Spleen (tissue), 11 donors: ENCODE measurements around the gene GID8. TPM values are rescaled to one million over a fixed set of nuclear protein-coding genes. Genes with fewer than 3 reads are reported as not detected.

Source experiments
- DNase-seq: peaks from one replicate; pipeline ENCODE4 v3.0.0-alpha.2; 2020
- H3K27ac ChIP-seq, 8 donors: fragments of 200-600 bp; sonication (generic) in 7 of 8; 1 replicate in 4 of 8; 2 replicates in 4 of 8; pipeline versions ENCODE4 v1.5.0 to v1.8.0; 2016 to 2021; ENCODE audit warnings: inconsistent platforms in 4 of 8, mild to moderate bottlenecking in 4 of 8, moderate library complexity in 1 of 8
- H3K27me3 ChIP-seq, 7 donors: fragments of 200-600 bp; sonication (generic) in 6 of 7; replicated peaks in 1 of 7; 1 replicate in 4 of 7; 2 replicates in 3 of 7; pipeline versions ENCODE4 v1.5.0 to v1.8.0; 2016 to 2021; ENCODE audit warnings: inconsistent platforms in 3 of 7, mild to moderate bottlenecking in 1 of 7
- H3K36me3 ChIP-seq, 6 donors: fragments of 200-600 bp; sonication (generic) in 5 of 6; 1 replicate in 4 of 6; 2 replicates in 2 of 6; pipeline versions ENCODE4 v1.5.0 to v1.8.0; 2016 to 2021; ENCODE audit warnings: inconsistent platforms in 2 of 6
- H3K4me1 ChIP-seq, 6 donors: fragments of 200-600 bp; sonication (generic) in 5 of 6; 1 replicate in 3 of 6; 2 replicates in 3 of 6; pipeline versions ENCODE4 v1.5.0 to v1.8.0; 2016 to 2021; ENCODE audit warnings: inconsistent platforms in 3 of 6
- H3K4me3 ChIP-seq, 8 donors: fragments of 200-600 bp; sonication (generic) in 7 of 8; 1 replicate in 4 of 8; 2 replicates in 4 of 8; pipeline versions ENCODE4 v1.5.0 to v1.8.0; 2016 to 2021; ENCODE audit warnings: inconsistent platforms in 4 of 8, mild to moderate bottlenecking in 4 of 8, moderate library complexity in 2 of 8
- H3K9me3 ChIP-seq, 8 donors: fragments of 200-600 bp; sonication (generic) in 7 of 8; 1 replicate in 4 of 8; 2 replicates in 4 of 8; pipeline versions ENCODE4 v1.5.0 to v1.8.0; 2016 to 2021; ENCODE audit warnings: inconsistent platforms in 4 of 8
- POLR2A ChIP-seq, 3 donors: fragments of 450-650 bp; IDR thresholded peaks; one replicate each; pipeline ENCODE4 v1.5.1; 2017; ENCODE audit warnings: antibody characterized with exemption in 3 of 3, mild to moderate bottlenecking in 1 of 3
- POLR2AphosphoS5 ChIP-seq, 3 donors: sonication (generic); formaldehyde crosslinking; IDR thresholded peaks; one replicate each; pipeline ENCODE4 v1.5.1; 2017; ENCODE audit warnings: antibody characterized with exemption in 3 of 3
- WGBS, 5 donors: extraction: QIAGEN DNeasy Blood & Tissue Kit in 3 of 5; methylation state at CpG; one replicate each; pipeline versions ENCODE4 v1.1.5 to v1.1.7; 2013 to 2018; 5-methylcytosine and 5-hydroxymethylcytosine counted together
- intact Hi-C: fragments of 100-400 bp; cut with DNase I; formaldehyde crosslinking; loops from one replicate; pipeline ENCODE4 v1.15.0; 2023; ENCODE audit warnings: low total_unique reads
- polyA plus RNA-seq, 3 donors: library from polyadenylated mRNA; stranded (reverse); fragments of 200-250 nt; gene quantifications; one replicate each; pipeline ENCODE4 v1.2.1, GENCODE V29; 2013
- total RNA-seq, 7 donors: library from RNA; depleted of rRNA in 3 of 7; stranded (reverse); fragments of >200 nt in 3 of 7; fragmentation: NEBNext Ultra II Directional in 4 of 7; extraction: Animal tissue kit (Norgen Biotek cat#: 25700) in 4 of 7; gene quantifications; one replicate each; pipeline versions ENCODE4 v1.1.0 to v1.2.1, GENCODE V29; 2016 to 2021
- TF ChIP-seq, protein P1 (sequence below), 11 experiments: fragments of 200-600 bp in 7 of 11; fragments of 450-650 bp in 4 of 11; sonication (generic) in 4 of 11; IDR thresholded peaks in 8 of 11; conservative IDR thresholded peaks in 3 of 11; 1 replicate in 7 of 11; 2 replicates in 4 of 11; pipeline versions ENCODE4 v1.4.0 to v1.8.0; 2016 to 2021; ENCODE audit warnings: antibody characterized with exemption in 11 of 11, inconsistent platforms in 4 of 11, mild to moderate bottlenecking in 1 of 11
- donor health status: healthy with polysubstance abuse.
- donor health status: DM: no; HTN: no; CAD: no; lungs with moderate emphysema.
- donor health status: DM: no; HTN: no; CAD: no.
- donor health status: Bipolar disorder and iron deficiency.
- donor health status: healthy.
- donor health status: DM: no; HTN: no; CAD: no.
- donor health status: DM: yes; HTN: yes; CAD: no.

Gene GID8
- total and polyA plus RNA-seq, 10 donors, result 9.7 to 33.3 (median 28.1) TPM

DNA sequence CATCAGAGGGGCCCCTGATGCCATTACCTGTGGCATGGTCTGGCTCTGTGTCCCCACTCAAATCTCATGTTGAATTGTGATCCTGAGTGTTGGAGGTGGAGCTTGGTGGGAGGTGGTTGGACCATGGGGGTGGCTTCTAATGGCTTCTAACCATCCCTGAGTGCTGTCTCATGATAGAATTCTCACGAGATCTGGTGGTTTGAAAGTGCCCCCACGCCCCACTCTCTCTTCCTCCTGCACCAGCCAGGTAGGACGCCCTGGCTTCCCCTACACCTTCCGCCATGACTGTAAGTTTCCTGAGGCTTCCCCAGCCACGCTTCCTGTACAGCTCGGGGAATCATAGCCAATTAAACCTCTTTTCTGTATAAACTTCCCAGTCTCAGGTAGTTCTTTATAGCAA, 53.9 kb downstream of the GID8 start:
- Histone ChIP-seq H3K4me3 (no peak overlapping the region), H3K9me3 (no peaks in the 10 kb centered on the region), H3K27me3 (peaks cover 0 to 87% (median 24%) of the 10 kb centered on the region in 7 donors), H3K4me1 (peaks cover 0 to 10% (median 0%) of the 10 kb centered on the region in 6 donors), H3K36me3 (no peaks in the 10 kb centered on the region), H3K27ac (no peak overlapping the region)
- no peak for DNase-seq
- WGBS, 5 donors, result 55 to 66% (median 61%) methylated on average over 6 of the region's 6 CpGs
- intact Hi-C loops, result no loop called here
- no peak for TF ChIP-seq POLR2AphosphoS5 (IDR thresholded peaks at IDR 0.05)
- TF ChIP-seq, protein P1, sequence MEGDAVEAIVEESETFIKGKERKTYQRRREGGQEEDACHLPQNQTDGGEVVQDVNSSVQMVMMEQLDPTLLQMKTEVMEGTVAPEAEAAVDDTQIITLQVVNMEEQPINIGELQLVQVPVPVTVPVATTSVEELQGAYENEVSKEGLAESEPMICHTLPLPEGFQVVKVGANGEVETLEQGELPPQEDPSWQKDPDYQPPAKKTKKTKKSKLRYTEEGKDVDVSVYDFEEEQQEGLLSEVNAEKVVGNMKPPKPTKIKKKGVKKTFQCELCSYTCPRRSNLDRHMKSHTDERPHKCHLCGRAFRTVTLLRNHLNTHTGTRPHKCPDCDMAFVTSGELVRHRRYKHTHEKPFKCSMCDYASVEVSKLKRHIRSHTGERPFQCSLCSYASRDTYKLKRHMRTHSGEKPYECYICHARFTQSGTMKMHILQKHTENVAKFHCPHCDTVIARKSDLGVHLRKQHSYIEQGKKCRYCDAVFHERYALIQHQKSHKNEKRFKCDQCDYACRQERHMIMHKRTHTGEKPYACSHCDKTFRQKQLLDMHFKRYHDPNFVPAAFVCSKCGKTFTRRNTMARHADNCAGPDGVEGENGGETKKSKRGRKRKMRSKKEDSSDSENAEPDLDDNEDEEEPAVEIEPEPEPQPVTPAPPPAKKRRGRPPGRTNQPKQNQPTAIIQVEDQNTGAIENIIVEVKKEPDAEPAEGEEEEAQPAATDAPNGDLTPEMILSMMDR (IDR thresholded peaks at IDR 0.05 in 8 of 11, conservative IDR thresholded peaks at IDR 0.05 in 3 of 11), result no peak

GRCh38 chr20:62993856-62994494, 56.0 kb downstream of the GID8 start:
- no peak for DNase-seq
- WGBS, 5 donors, result 86 to 94% (median 91%) methylated on average over 21 to 23 of the region's 23 CpGs
- intact Hi-C loops, result no loop called here
- Histone ChIP-seq H3K9me3 (no peaks in the 10 kb centered on the region), H3K4me3 (no peak overlapping the region), H3K36me3 (no peaks in the 10 kb centered on the region), H3K27me3 (peaks cover 0 to 87% (median 24%) of the 10 kb centered on the region in 7 donors), H3K27ac (no peak overlapping the region), H3K4me1 (peaks cover 0 to 6% (median 0%) of the 10 kb centered on the region in 6 donors)
- TF ChIP-seq POLR2AphosphoS5 (IDR thresholded peaks at IDR 0.05), result no peak
- TF ChIP-seq, protein P1 (IDR thresholded peaks at IDR 0.05 in 8 of 11, conservative IDR thresholded peaks at IDR 0.05 in 3 of 11), result no peak
- no peak for TF ChIP-seq POLR2A (IDR thresholded peaks at IDR 0.05)

- TF ChIP-seq, protein P1 (IDR thresholded peaks at IDR 0.05 in 8 of 11, conservative IDR thresholded peaks at IDR 0.05 in 3 of 11), result no peak
- Histone ChIP-seq H3K36me3 (no peaks in the 10 kb centered on the region), H3K27me3 (peaks cover 0 to 93% (median 31%) of the 10 kb centered on the region in 7 donors), H3K4me1 (no peaks in the 10 kb centered on the region), H3K27ac (no peak overlapping the region), H3K9me3 (no peaks in the 10 kb centered on the region), H3K4me3 (no peak overlapping the region)
- intact Hi-C loops, result no loop called here
- no peak for DNase-seq
- WGBS, 5 donors, result 83 to 89% (median 85%) methylated on average over 19 of the region's 19 CpGs
Observed at GRCh38 chr20:62994869-62995281, 56.9 kb downstream of the GID8 start.

DNA sequence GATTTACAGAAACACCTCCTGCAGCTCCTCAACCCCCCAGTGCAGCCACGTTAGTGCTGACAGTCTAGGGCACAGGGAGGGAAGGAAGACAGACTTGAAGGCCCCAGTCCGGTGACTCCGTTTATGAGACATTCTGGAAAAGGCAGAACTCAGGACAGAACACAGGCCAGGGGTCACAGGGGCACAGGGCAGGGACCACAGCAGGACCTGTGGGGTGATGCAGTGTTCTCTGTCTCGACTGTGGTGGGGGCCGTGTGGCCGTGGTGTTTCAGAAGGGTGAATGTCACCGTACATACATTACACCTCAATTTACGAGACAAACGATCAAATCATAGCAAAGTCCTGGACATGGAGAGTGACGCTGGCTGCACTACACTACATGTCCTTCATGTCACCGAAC, 57.5 kb downstream of the GID8 start:
- Histone ChIP-seq H3K27ac (no peak overlapping the region), H3K4me1 (no peaks in the 10 kb centered on the region), H3K9me3 (no peaks in the 10 kb centered on the region), H3K36me3 (no peaks in the 10 kb centered on the region), H3K4me3 (no peak overlapping the region), H3K27me3 (peaks cover 0 to 94% (median 34%) of the 10 kb centered on the region in 7 donors)
- 69 to 81% (median 78%) methylated on average over 11 of the region's 11 CpGs for WGBS, 5 donors
- no peak for DNase-seq
- intact Hi-C loops, result no loop called here
- TF ChIP-seq POLR2AphosphoS5 (IDR thresholded peaks at IDR 0.05) (no peak), POLR2A (IDR thresholded peaks at IDR 0.05) (no peak)
- TF ChIP-seq, protein P1 (IDR thresholded peaks at IDR 0.05 in 8 of 11, conservative IDR thresholded peaks at IDR 0.05 in 3 of 11), result no peak
